DMS114 treated with DMSO at 0.1 percent for 48 hours (cell line): Measurements from ENCODE around the gene HES4.

Experiments used
- DNase-seq: peaks from one replicate; lab custom pipeline; 2025; ENCODE audit not compliant: unreplicated experiment; lab: John Stamatoyannopoulos, UW

Gene HES4, protein sequence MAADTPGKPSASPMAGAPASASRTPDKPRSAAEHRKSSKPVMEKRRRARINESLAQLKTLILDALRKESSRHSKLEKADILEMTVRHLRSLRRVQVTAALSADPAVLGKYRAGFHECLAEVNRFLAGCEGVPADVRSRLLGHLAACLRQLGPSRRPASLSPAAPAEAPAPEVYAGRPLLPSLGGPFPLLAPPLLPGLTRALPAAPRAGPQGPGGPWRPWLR

DNA sequence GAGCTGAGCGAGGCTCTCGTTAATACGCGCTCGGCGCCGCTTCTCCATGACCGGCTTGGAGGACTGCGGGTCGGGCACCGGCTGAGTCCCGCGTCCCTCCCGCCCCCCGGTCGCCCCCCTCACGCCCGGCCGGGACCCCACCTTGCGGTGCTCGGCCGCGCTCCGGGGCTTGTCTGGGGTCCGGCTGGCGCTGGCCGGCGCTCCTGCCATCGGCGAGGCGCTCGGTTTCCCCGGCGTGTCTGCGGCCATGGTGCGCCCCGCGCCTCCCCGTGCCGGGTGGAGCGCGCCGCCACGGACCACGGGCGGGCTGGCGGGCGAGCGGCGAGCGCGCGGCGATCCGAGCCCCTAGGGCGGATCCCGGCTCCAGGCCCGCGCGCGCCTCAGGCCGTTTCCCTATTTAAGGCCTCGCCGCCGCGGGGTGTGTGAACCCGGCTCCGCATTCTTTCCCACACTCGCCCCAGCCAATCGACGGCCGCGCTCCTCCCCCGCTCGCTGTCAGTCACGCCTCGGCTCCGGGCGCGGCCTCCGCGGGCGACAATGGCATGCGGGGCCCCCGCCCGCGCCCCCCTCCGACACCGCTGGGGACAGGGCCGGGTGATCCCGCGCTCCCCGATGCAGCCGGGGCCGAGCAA is at the start of gene HES4:
HES4 (minus strand) TSS at position 373 of the 632 bp plus-strand sequence; CDS start at position 249, 124 bp downstream.
- peak; percentile 64 for DNase-seq

DNA sequence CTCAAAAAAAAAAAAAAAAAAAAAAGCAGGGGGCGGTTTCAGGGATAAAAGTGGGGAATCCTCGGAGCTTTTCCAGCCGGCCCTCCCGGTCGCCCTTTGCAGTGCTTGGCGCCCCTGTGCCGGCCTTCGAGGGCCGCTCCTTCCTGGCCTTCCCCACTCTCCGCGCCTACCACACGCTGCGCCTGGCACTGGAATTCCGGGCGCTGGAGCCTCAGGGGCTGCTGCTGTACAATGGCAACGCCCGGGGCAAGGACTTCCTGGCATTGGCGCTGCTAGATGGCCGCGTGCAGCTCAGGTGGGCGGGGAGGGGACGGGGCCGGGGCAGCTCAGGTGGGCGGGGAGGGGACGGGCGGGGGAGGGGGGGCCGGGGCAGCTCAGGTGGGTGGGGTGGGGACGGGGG is 48.9 kb upstream of the HES4 start:
- DNase-seq = no peak

DNA sequence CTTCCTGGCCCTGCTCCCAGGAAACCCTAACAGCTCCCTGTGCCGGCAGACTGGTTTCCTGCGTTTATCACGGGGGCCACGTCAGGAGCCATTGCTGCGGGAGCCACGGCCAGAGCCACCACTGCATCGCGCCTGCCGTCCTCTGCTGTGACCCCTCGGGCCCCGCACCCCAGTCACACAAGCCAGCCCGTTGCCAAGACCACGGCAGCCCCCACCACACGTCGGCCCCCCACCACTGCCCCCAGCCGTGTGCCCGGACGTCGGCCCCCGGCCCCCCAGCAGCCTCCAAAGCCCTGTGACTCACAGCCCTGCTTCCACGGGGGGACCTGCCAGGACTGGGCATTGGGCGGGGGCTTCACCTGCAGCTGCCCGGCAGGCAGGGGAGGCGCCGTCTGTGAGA is 48.1 kb upstream of the HES4 start:
- no peak for DNase-seq

DNA sequence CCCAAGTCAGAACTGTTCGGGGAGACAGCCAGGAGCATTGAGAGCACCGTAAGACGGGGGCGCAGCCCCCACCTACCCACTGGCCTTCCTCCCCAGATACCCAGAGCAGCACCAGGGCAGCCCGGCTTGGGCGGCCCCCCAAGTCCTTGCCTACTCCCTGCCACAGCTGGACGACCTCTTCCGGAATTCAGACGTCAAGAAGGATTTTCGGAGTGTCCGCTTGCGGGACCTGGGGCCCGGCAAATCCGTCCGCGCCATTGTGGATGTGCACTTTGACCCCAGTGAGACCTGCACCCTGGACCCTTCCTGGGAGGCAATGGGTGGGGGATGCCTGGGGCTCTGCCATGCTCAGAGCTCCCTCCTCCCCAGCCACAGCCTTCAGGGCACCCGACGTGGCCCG is 47.5 kb upstream of the HES4 start:
- no peak for DNase-seq

DNA sequence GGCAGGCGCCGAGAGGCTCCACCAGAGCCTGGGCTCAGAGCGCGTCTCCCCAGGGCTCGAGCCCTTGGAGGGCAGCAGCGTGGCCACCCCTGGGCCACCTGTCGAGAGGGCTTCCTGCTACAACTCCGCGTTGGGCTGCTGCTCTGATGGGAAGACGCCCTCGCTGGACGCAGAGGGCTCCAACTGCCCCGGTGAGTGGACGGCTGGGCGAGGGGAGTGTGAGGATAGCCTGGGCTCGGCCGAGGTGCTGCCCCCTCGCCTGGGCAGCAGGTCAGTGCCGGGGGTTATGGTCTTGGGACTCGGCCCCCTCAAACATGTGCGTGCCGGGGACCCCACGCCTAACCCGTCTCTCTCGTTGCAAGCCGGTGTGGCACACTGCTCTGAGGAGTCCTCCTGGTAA is 46.9 kb upstream of the HES4 start:
- no peak for DNase-seq

DNA sequence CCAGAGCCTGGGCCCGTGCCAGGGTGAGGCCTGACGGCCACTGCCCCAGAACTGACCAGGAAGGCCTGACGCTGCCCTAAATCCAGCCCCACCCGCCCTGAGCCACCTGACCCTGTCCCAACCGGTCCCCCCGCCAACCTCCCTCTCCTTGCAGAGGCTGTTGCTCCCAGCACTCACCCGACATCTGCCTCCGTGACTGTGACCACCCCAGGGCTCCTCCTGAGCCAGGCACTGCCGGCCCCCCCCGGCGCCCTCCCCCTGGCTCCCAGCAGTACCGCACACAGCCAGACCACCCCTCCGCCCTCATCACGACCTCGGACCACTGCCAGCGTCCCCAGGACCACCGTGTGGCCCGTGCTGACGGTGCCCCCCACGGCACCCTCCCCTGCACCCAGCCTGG is 46.3 kb upstream of the HES4 start:
- no peak for DNase-seq

DNA sequence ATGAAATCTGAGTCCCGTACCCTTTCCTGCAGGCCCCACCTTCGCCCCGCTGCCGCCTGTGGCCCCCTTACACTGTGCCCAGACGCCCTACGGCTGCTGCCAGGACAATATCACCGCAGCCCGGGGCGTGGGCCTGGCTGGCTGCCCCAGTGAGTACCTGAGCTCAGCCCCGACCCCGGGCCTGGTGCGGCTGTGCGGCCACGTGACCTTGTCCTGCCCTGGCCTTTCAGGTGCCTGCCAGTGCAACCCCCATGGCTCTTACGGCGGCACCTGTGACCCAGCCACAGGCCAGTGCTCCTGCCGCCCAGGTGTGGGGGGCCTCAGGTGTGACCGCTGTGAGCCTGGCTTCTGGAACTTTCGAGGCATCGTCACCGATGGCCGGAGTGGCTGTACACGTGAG is 45.2 kb upstream of the HES4 start:
- no peak for DNase-seq

DNA sequence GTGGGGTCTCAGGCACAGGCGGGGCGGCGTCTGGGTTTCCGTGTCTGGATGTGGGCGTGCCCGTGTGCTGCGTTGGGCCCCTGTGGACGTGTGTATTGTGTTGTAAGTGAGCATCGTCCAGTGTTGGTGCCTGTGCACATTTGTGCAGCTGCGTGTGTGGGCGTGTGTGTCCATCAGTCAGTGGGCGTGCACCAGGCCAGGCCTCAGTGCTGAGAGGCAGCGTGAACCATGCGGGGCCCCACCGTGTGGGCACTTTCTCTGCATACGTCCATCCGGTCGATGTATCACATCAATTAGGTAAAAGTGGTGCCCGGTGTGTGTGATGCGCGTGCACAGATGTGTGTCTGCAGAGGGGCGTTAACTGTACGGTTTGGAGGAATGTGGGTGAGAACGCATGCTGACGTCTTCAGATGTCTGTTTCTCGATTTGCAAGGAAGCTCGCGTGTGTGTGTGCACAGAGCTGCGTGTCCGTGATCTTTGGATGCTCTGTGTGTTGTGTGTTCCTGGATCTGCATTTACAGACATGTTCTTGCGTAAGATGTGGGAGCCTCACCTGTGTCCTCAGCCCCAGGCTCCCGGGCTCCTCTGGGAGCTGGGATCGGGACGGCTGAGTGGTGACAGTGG is 44.7 kb upstream of the HES4 start:
- DNase-seq = no peak

DNA sequence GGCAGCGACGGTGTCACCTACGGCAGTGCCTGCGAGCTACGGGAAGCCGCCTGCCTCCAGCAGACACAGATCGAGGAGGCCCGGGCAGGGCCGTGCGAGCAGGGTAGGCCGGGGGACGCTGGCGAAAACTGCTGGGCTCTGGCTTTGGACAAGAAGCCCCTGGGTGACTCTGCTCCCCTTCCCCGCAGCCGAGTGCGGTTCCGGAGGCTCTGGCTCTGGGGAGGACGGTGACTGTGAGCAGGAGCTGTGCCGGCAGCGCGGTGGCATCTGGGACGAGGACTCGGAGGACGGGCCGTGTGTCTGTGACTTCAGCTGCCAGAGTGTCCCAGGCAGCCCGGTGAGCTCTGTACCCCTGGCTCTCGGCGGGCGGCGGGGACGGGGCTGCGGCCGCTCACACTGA is 44.0 kb upstream of the HES4 start:
- DNase-seq = no peak

DNA sequence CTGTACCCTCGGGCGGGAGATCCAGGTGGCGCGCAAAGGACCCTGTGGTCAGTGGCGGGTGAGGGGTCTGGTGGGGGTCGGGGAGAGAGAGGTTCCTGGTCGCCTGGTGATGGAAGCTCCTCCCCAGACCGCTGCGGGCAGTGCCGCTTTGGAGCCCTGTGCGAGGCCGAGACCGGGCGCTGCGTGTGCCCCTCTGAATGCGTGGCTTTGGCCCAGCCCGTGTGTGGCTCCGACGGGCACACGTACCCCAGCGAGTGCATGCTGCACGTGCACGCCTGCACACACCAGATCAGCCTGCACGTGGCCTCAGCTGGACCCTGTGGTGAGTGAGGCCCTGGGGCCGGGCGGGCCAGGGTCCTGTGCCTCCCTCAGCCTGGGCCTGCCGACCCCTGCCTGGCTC is 43.5 kb upstream of the HES4 start:
- no peak for DNase-seq

DNA sequence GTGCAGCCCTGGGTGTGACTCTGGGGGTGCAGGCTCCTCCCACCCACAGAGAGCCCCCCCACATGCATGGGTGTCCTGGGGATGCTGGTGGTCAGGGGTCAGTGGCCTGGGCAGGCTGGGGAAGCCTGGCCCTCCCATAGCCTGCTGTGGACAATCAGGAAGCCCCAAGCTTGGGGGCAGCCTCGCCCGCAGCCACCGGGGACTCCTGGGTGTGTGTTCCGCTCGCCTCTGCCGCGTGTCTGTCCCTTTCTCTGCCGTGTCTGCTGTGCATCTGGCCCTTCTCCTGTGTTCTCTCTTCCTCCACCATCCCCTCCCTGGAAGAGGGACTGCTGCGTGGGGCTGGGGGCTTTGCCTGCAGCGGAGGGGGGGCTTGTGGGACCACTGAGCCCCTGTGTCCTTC is 42.9 kb upstream of the HES4 start:
- DNase-seq = no peak

DNA sequence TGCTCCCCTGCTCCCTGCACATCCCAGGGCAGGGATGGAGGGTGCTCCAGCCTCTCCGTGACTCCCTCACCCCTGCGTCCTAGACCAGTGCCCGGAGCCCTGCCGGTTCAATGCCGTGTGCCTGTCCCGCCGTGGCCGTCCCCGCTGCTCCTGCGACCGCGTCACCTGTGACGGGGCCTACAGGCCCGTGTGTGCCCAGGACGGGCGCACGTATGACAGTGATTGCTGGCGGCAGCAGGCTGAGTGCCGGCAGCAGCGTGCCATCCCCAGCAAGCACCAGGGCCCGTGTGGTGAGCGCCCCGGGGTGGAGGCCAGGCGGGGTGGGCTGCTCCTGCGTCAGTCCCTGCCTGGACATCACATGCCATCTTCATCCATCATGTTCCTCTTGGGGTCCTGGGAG is 42.0 kb upstream of the HES4 start:
- no peak for DNase-seq

DNA sequence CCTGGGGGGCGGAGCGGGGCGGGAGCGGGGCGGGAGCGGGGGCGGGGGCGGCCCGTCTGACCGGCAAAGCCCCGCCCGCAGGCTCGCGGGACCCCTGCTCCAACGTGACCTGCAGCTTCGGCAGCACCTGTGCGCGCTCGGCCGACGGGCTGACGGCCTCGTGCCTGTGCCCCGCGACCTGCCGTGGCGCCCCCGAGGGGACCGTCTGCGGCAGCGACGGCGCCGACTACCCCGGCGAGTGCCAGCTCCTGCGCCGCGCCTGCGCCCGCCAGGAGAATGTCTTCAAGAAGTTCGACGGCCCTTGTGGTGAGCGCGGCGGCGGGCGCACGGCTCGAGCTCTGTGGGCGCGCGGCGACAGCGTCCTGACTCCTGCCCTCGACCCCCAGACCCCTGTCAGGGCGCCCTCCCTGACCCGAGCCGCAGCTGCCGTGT is 41.2 kb upstream of the HES4 start:
- no peak for DNase-seq

DNA sequence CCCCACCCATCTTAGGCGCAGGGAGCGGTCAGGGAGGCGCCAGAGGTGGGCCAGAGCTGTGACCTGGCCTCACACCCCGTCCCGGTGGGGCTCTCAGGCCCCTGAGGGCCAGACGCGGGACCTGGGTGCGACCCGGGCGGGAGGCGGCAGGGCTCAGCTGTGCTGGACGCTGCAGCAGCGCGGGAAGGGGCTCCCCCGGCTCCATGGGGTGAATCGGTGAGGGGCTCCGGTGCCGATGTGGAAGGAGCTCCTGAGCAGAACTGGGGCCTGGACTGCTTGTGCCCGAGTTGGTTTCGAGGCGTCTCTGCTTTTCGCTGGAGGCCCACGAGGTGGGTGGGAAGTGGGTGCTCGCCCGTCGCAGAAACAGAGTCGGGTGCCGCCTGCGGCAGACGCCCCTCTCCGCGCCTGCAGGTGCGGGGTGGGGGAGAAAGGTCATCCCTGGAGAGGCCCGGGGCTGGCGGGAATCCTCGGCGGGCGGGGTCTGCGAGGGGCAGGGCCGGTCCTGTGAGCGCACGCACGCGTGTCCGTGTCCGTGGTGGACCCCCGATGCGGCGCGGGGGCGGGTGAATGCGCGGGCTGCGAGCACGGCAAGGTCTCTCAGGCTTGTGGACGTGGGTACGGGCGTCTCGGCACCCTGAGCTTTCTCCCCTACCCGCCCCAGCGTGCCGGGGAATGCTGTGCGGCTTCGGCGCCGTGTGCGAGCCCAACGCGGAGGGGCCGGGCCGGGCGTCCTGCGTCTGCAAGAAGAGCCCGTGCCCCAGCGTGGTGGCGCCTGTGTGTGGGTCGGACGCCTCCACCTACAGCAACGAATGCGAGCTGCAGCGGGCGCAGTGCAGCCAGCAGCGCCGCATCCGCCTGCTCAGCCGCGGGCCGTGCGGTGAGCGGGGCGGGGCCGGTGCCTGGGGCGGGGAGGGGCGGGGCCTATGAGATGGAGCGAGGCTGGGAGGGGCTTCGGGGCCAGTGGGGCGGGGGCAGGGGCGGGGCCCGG is 40.4 kb upstream of the HES4 start:
- DNase-seq = no peak

DNA sequence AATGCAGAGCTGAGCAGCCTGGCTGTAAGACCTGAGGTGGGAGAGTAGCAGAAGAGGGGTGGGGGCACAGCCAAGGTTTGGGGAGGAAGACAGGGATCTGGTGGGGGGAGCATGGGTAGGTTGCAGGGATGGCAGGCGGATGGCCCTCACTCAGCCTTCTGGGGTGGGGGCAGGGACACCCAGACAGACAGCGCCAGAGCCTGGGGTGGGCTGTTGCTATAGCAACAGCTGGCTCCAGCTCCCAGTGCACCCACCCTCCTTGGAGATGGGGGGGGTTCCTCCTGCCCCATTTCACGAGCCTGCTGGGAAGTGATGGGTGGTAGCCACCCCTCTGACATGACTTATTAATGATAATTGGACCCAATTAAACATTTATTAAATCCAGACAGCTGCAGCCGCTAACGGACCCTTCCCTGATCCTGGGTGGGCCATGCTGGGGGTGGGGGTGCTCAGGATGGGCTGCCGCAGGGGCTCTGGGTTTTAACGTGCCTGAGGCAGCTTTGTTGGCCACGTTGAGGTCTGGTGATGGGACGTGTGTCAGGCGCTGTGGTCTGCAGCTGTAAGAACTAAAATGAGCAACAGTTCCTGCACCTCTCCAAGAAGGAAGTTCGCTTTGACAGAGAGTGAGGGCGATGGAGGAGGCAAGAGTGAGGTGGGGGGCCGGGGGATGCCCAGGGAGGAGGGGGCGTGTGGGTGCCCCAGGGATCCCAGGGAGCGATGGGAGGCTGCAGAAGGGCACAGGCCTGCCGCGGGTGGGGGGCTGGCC is 39.4 kb upstream of the HES4 start:
- no peak for DNase-seq

DNA sequence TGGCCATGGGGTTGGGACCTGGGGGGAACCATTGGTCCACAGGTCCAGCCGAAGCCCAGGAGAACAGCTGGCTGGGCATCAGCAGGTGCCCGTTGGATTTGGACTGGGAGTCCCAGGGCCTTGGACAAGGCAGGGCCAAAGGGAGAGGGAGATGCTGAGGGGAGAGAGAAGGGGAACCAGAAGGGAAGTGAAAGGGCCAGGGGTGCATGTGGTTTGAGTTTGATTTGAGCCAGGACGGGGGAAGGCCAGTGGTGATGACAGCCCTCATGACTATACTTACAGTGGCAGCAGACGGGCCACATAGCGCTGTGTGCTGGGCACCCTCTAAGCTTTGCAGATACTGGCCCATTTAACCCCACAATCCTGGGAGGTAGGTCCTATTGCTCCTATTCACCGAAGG is 38.8 kb upstream of the HES4 start:
- no peak for DNase-seq

DNA sequence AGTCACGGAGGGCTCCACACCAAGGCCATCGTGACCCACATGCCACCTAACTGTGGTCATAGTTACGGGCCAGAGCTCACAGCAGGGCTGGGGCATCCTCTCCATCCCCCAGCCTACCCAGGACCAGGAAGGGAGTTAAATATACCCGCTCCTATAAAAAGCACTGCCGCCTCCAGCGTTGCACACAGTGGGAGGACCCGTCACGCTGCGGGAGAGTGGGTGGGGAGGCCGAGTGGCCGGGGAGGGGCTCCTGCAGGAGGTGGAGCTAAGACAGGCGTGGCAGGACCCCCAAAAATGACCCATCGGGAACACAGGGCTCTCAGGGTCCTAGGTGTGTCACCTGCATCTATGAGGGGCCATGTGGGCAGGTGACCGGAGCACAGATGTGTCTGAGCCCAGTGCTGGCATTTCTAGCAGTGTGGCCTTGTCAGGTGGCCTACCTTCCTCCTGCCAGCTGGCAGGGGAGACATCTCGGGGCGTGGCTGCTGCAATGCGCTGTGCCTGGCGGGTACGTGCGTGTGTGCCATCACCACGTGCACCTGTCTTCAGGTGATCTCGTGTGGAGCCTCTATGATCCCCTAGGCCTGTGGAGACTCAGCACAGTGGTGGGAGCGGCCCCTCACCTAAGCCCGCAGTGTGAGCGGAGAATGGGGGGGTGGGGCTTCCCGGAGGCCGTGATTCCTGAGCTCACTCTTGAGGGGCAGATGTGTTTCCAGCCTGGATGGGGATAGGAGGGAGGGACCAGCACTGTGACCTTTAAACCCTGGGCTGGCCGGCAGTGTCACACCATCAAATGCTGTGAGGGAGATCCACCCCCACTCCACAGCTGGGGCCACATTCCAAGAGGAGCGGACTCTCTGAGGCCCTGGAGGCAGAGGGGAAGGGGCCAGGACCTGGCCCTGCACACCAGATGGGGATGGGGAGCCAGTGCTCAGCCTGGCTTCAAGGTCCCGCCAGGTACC is 37.8 kb upstream of the HES4 start:
- no peak for DNase-seq

DNA sequence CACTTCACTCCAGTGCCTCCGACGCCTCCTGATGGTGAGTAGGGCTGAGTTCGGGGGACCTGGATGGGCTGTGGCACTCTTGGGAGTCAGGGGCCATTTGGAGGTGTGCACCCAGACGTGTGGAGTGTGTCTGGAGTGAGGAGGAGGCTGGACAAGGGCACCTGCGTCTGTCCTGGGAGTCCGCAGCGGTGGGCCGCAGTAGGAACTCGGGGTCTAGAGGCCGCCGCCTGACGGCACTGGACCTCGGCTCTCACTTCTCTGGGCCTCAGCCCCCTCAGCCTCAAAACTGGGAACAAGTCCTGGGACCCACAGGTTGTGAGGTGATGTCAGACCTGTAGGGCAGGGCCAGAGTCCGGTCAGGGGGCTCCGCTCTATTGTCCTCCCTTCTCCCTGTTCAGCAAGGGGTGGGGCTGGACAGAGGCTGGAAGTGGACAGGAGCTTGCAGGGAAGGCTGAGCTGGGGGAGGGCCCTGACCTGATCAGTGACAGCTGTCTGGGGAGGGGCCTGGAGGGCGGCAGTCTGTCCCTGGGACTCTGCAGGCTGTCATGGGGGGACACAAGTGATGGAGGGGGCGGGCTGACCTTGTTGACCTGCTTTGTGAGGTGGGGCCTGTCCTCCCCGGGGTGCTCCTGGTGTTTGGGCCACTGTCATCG is 35.5 kb upstream of the HES4 start:
- no peak for DNase-seq

DNA sequence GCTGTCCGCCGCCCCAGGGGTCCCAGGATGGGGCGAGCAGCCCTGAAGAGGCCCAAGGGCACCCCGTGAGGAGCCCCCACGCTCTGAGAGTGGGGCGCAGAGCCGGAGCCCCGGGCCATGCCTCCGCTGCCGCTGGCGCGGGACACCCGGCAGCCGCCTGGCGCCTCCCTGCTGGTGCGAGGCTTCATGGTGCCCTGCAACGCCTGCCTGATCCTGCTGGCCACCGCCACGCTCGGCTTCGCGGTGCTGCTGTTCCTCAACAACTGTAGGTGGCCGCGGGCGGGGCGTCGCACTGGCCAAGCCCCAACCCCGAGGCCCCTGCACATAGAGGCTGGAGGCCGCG is 34.5 kb upstream of the HES4 start:
- DNase-seq = no peak
